Measurements from ENCODE around the gene SLC30A1. TPM values are rescaled to one million over a fixed set of nuclear protein-coding genes. Genes with fewer than 3 reads are reported as not detected.

The SLC30A1 gene
- total and polyA plus RNA-seq, 2 of the 8 experiments (the other 6 are each of a cell fraction or from before 2014, with no cell fraction given): 4.5 to 14.0 TPM

- Histone ChIP-seq H2BK120ac (replicated peaks; ENCODE audit: low read depth, low read length) (no peak overlapping the region), H3K56ac (replicated peaks; ENCODE audit: insufficient read length, low read depth, low read length) (no peak overlapping the region), H3K79me2 (ENCODE audit: control insufficient read depth in 1 of 2, insufficient read depth in 2 of 2, low read length in 2 of 2) (no peaks in the 10 kb centered on the region), H3K4me2 (ENCODE audit: insufficient read depth in 1 of 2, low read depth in 2 of 2, low read length in 2 of 2) (no peak overlapping the region), H3K18ac (ENCODE audit: extremely low read depth, low read length) (no peak overlapping the region), H2AK5ac (ENCODE audit: low read depth, low read length) (no peak overlapping the region), H4K20me1 (replicated peaks in 1 of 2; ENCODE audit: control insufficient read depth in 1 of 2, insufficient read depth in 2 of 2, low read length in 2 of 2) (no peaks in the 10 kb centered on the region), H3K27ac (ENCODE audit: low read depth, low read length) (no peak overlapping the region), H2AFZ (ENCODE audit: low read length) (peak overlapping the region; percentile 90; the same call in 1 of the 2 replicates), H3K23ac (ENCODE audit: insufficient read length) (no peak overlapping the region), H4K8ac (ENCODE audit: extremely low read depth, insufficient read depth, low read length) (no peak overlapping the region), H4K91ac (replicated peaks; ENCODE audit: insufficient read length, low read length) (no peak overlapping the region), H3K4ac (replicated peaks; ENCODE audit: insufficient read length, low read depth, low read length) (no peak overlapping the region), H3K4me1 (replicated peaks in 1 of 4; ENCODE audit: control insufficient read depth in 3 of 4, insufficient read depth in 4 of 4, low read length in 3 of 4) (peaks cover 0 to 9% (median 4%) of the 10 kb centered on the region in 4 experiments; a peak in 5 of 7 replicates), H3K14ac (ENCODE audit: insufficient read length) (no peak overlapping the region), H4K5ac (ENCODE audit: insufficient read length, low read depth, low read length) (no peak overlapping the region), H2BK15ac (ENCODE audit: low read length) (no peak overlapping the region), H2BK5ac (ENCODE audit: low read depth, low read length) (no peak overlapping the region), H2BK20ac (ENCODE audit: low read length) (no peak overlapping the region), H3K9ac (replicated peaks in 1 of 4; ENCODE audit: extremely low read depth in 1 of 4, low read depth in 3 of 4, low read length in 3 of 4) (no peak overlapping the region; a peak in 2 of 7 replicates), H3K36me3 (ENCODE audit: control insufficient read depth in 2 of 4, insufficient read depth in 4 of 4, low read length in 3 of 4) (no peaks in the 10 kb centered on the region), H3K79me1 (ENCODE audit: low read depth, low read length) (no peaks in the 10 kb centered on the region), H3K27me3 (replicated peaks in 1 of 4; ENCODE audit: control insufficient read depth in 3 of 4, extremely low read depth in 1 of 4, insufficient read depth in 3 of 4, low read length in 3 of 4) (no peaks in the 10 kb centered on the region), H3K23me2 (ENCODE audit: low read depth, low read length) (peaks cover 2% of the 10 kb centered on the region; the same call in 1 of the 2 replicates), H2BK12ac (ENCODE audit: low read depth, low read length) (no peak overlapping the region), H3K9me3 (ENCODE audit: insufficient read depth in 2 of 2, low read depth in 1 of 2, low read length in 1 of 2) (0 out of 4 replicates have a peak, but pooled peaks cover 2 to 4% of the 10 kb centered on the region in 2 experiments), H3K4me3 (ENCODE audit: extremely low read depth in 1 of 4, insufficient read depth in 2 of 4, low read depth in 3 of 4, low read length in 4 of 4) (no peak overlapping the region)
- ChIA-PET CTCF (ENCODE audit: partially characterized antibody) (interaction anchor here (0.7 to 2.2 kb wide), 12 partner anchors 9 to 215 kb away, joined by 3 to 7 read pairs (median 3); no protein-coding TSS in a partner anchor), POLR2A (ENCODE audit: partially characterized antibody) (no interaction called here)
- DNase-seq (ENCODE audit: low read depth in 1 of 2, low spot score in 2 of 2): no peak
- WGBS, 2 experiments (ENCODE audit: extremely low coverage in 1 of 2, insufficient coverage in 1 of 2, insufficient read length in 1 of 2, insufficient replicate concordance in 2 of 2, low coverage in 1 of 2, low lambda C conversion rate in 2 of 2, missing lambda C conversion rate in 1 of 2): 70% methylated on average over 4 of the region's 8 CpGs; no CpG with 5 or more reads in 1 of the 2 experiments
- FAIRE-seq: no peak
- no peak for TF ChIP-seq CTBP2 (IDR thresholded peaks at IDR 0.05; ENCODE audit: borderline replicate concordance, insufficient read depth, insufficient read length, low read length)
- no peak for TF ChIP-seq SIN3A (conservative IDR thresholded peaks at IDR 0.05 in 1 of 2, IDR thresholded peaks at IDR 0.05 in 1 of 2; ENCODE audit: low read depth in 1 of 2, low read length in 2 of 2)
- TF ChIP-seq KDM4A (IDR thresholded peaks at IDR 0.05; ENCODE audit: low read depth, low read length, severe bottlenecking): no peak
- TF ChIP-seq BACH1 (IDR thresholded peaks at IDR 0.05; ENCODE audit: low read length): no peak
- no peak for TF ChIP-seq YY1 (IDR thresholded peaks at IDR 0.05; ENCODE audit: low read depth, low read length)
- no peak for TF ChIP-seq E2F6 (IDR thresholded peaks at IDR 0.05)
- TF ChIP-seq KDM5A (IDR thresholded peaks at IDR 0.05; ENCODE audit: low read length): no peak
- no peak for TF ChIP-seq NANOG (IDR thresholded peaks at IDR 0.05; ENCODE audit: insufficient read depth, low read depth, low read length, poor library complexity, severe bottlenecking)
- TF ChIP-seq CREB1 (IDR thresholded peaks at IDR 0.05): no peak
- no peak for TF ChIP-seq USF2 (IDR thresholded peaks at IDR 0.05; ENCODE audit: low read length)
- TF ChIP-seq, protein P1, sequence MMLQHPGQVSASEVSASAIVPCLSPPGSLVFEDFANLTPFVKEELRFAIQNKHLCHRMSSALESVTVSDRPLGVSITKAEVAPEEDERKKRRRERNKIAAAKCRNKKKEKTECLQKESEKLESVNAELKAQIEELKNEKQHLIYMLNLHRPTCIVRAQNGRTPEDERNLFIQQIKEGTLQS (IDR thresholded peaks at IDR 0.05; ENCODE audit: insufficient read depth, low read depth, low read length): no peak
Measured at GRCh38 chr1:211538287-211538686, 40.7 kb downstream of the SLC30A1 start.
